H1 (cell line): ENCODE data around the gene E2F2. TPM values are rescaled to one million over a fixed set of nuclear protein-coding genes. Genes with fewer than 3 reads are reported as not detected.

Experiments used
- EP300 ChIP-seq, 2 experiments: IDR thresholded peaks; 1 replicate in 1 of 2; 2 replicates in 1 of 2; pipeline ENCODE4 v1.6.1; 2011 to 2012; ENCODE audit warnings: low read depth in 2 of 2, low read length in 2 of 2, mild to moderate bottlenecking in 2 of 2, borderline replicate concordance in 1 of 2, inconsistent platforms in 1 of 2, moderate library complexity in 1 of 2
- PHF8 ChIP-seq: fragments of 200-600 bp; sonication (generic); conservative IDR thresholded peaks from 2 replicates; pipeline ENCODE4 v1.7.1; 2012; ENCODE audit warnings: low read depth, mild to moderate bottlenecking, inconsistent platforms, low read length, moderate library complexity
- polyA plus RNA-seq, 7 experiments: library from polyadenylated mRNA; depleted of rRNA in 3 of 7; stranded (reverse) in 5 of 7; unstranded in 2 of 7; fragments of >200 nt in 5 of 7; fragments of 200-250 nt in 2 of 7; gene quantifications; 1 replicate in 5 of 7; 2 replicates in 1 of 7; 4 replicates in 1 of 7; pipeline versions ENCODE4 v1.2.1 to v1.2.3, GENCODE V29; 2011 to 2013; ENCODE audit warnings: missing spikeins in 2 of 7, mixed read lengths in 2 of 7
- total RNA-seq: library from RNA; stranded (reverse); fragmentation: NEBNext Ultra II Directional; extraction: Animal tissue kit (Norgen Biotek cat#: 25700); gene quantifications from 2 replicates; pipeline ENCODE4 v1.2.1, GENCODE V29; 2021

Gene E2F2
- total and polyA plus RNA-seq, 2 of the 8 experiments (the other 6 are each of a cell fraction or from before 2014, with no cell fraction given), result 1.8 to 7.0 TPM

DNA sequence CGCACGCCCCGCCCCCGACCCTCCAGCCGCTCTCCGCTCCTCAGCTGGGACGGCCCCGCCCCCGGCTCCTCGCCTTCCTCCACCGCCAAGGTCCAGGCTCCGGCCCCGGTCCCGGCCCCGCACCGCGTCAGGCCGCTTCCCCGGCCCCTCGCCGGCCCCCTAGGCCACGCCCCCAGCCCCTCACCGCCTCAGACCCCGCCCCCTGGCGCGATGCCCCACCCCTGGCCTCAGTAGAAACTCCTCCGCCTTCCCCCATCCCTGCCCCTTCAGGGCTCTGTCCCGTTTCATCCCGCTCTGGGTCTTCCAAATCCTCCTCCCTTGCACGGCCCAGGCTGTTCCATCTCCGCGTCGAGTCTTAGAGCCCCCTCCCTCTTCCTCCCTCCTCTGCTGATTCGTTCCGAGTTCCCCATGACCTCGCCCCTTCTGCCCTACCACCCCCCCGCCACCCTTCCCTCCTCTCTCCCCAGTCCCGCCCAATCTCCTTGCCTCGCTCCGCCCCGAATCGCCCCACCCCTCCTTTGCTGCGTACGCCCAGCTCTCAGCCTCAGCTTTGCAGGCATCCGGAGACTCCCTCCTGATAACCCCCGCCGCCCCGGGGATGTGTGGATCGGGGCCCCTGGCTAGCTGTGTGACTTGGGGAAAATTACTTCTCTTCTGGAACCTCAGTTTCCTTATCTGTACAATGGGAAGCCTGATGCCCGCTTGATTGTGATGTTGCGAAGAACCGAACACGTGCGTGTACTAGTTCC is 46.6 kb downstream of the E2F2 start (continued):
- TF ChIP-seq EP300 (IDR thresholded peaks at IDR 0.05; ENCODE audit: borderline replicate concordance in 1 of 2, low read depth in 2 of 2, low read length in 2 of 2) (no peak), PHF8 (peak; percentile 27; the same call in 1 of the 2 replicates)
